DND-41 (cell line): ENCODE results near the gene REPS2.

ENCODE experiments used
- ATAC-seq: fragments of 200-7000 bp; cut with Tn5 transposase; 3 replicates; pipeline ENCODE4 v1.9.1; 2021; ENCODE audit warnings: low read depth; ENCODE audit not compliant: insufficient read depth
- DNase-seq: peaks from one replicate; pipeline ENCODE4 v3.0.0-alpha.2; 2020
- H2AFZ ChIP-seq: 2 replicates; pipeline ENCODE4 v1.6.0; 2012; ENCODE audit warnings: low read depth, low read length
- H3K27ac ChIP-seq: 2 replicates; pipeline ENCODE4 v1.5.1; 2012; ENCODE audit warnings: low read length, inconsistent platforms
- H3K27me3 ChIP-seq: fragments of 200-600 bp; sonication (generic); 2 replicates; pipeline ENCODE4 v1.6.0; 2012; ENCODE audit warnings: low read length, mild to moderate bottlenecking, inconsistent platforms; ENCODE audit not compliant: insufficient read depth, poor library complexity
- H3K36me3 ChIP-seq: 2 replicates; pipeline ENCODE4 v1.5.1; 2012; ENCODE audit warnings: low read length, inconsistent platforms; ENCODE audit not compliant: insufficient read depth
- H3K4me1 ChIP-seq: 2 replicates; pipeline ENCODE4 v1.5.1; 2012; ENCODE audit warnings: mild to moderate bottlenecking, low read length; ENCODE audit not compliant: insufficient read depth
- H3K4me2 ChIP-seq: 2 replicates; pipeline ENCODE4 v1.6.0; 2012; ENCODE audit warnings: mild to moderate bottlenecking, moderate library complexity, low read length, inconsistent platforms; ENCODE audit not compliant: insufficient read depth
- H3K4me3 ChIP-seq, 2 experiments: fragments of 200-600 bp in 1 of 2; shearing (Covaris generic) in 1 of 2; 2 replicates each; pipeline ENCODE4 v1.5.1; 2012 to 2016; ENCODE audit warnings: inconsistent platforms in 2 of 2, low read length in 2 of 2, mild to moderate bottlenecking in 2 of 2, low read depth in 1 of 2, moderate library complexity in 1 of 2
- H3K79me2 ChIP-seq: 2 replicates; pipeline ENCODE4 v1.6.0; 2012; ENCODE audit warnings: low read length, inconsistent platforms; ENCODE audit not compliant: insufficient read depth
- H3K9ac ChIP-seq: 2 replicates; pipeline ENCODE4 v1.6.0; 2012; ENCODE audit warnings: low read depth, mild to moderate bottlenecking, inconsistent platforms, low read length, moderate library complexity
- H3K9me3 ChIP-seq: 2 replicates; pipeline ENCODE4 v1.5.1; 2012; ENCODE audit warnings: low read length, moderate library complexity, mild to moderate bottlenecking, inconsistent platforms; ENCODE audit not compliant: insufficient read depth, severe bottlenecking
- H4K20me1 ChIP-seq: 2 replicates; pipeline ENCODE4 v1.6.0; 2012; ENCODE audit warnings: low read length; ENCODE audit not compliant: insufficient read depth
- CTCF ChIP-seq: IDR thresholded peaks from 2 replicates; pipeline ENCODE4 v1.5.1; 2012; ENCODE audit warnings: borderline replicate concordance, low read length, moderate library complexity, mild to moderate bottlenecking; ENCODE audit not compliant: poor library complexity, severe bottlenecking; ENCODE audit errors: extremely low read depth
- EZH2 ChIP-seq: IDR thresholded peaks from 3 replicates; pipeline ENCODE4 v1.6.1; 2012; ENCODE audit warnings: borderline replicate concordance, low read depth, mild to moderate bottlenecking, moderate library complexity, low read length, inconsistent platforms; ENCODE audit not compliant: severe bottlenecking

REPS2 gene

GRCh38 chrX:17081968-17082367 lies 135.5 kb downstream of the REPS2 start:
- no peak for TF ChIP-seq EZH2
- TF ChIP-seq CTCF: no peak

GRCh38 chrX:17082831-17083230 lies 136.4 kb downstream of the REPS2 start:
- ATAC-seq (no peak), DNase-seq (no peak)
- Histone ChIP-seq H3K9me3 (no peaks in the 10 kb centered on the region), H3K36me3 (no peaks in the 10 kb centered on the region), H3K79me2 (no peaks in the 10 kb centered on the region), H3K9ac (no peak overlapping the region), H3K4me2 (no peak overlapping the region), H2AFZ (no peak overlapping the region), H3K4me3 (no peak overlapping the region), H4K20me1 (no peaks in the 10 kb centered on the region), H3K4me1 (no peaks in the 10 kb centered on the region), H3K27ac (no peak overlapping the region), H3K27me3 (no peaks in the 10 kb centered on the region)
- TF ChIP-seq CTCF (no peak), EZH2 (no peak)

More at GRCh38 chrX:17081968-17082367, 135.5 kb downstream of the REPS2 start:
- Histone ChIP-seq H3K27me3 (no peaks in the 10 kb centered on the region), H2AFZ (no peak overlapping the region), H3K27ac (no peak overlapping the region), H3K9me3 (no peaks in the 10 kb centered on the region), H3K4me2 (no peak overlapping the region), H3K36me3 (no peaks in the 10 kb centered on the region), H3K4me1 (no peaks in the 10 kb centered on the region), H4K20me1 (no peaks in the 10 kb centered on the region), H3K9ac (no peak overlapping the region), H3K79me2 (no peaks in the 10 kb centered on the region), H3K4me3 (no peak overlapping the region)
- DNase-seq (no peak), ATAC-seq (no peak)

GRCh38 chrX:17086317-17086716 lies 139.9 kb downstream of the REPS2 start:
- Histone ChIP-seq H3K27me3 (no peaks in the 10 kb centered on the region), H2AFZ (no peak overlapping the region), H3K36me3 (no peaks in the 10 kb centered on the region), H3K9me3 (no peaks in the 10 kb centered on the region), H3K27ac (no peak overlapping the region), H4K20me1 (no peaks in the 10 kb centered on the region), H3K4me1 (no peaks in the 10 kb centered on the region), H3K79me2 (no peaks in the 10 kb centered on the region), H3K9ac (no peak overlapping the region), H3K4me3 (no peak overlapping the region), H3K4me2 (no peak overlapping the region)
- DNase-seq (no peak), ATAC-seq (no peak)
- no peak for TF ChIP-seq EZH2
- TF ChIP-seq CTCF: no peak

- Histone ChIP-seq H3K4me1 (no peaks in the 10 kb centered on the region), H3K79me2 (no peaks in the 10 kb centered on the region), H3K27me3 (no peaks in the 10 kb centered on the region), H3K9me3 (no peaks in the 10 kb centered on the region), H2AFZ (no peak overlapping the region), H3K4me3 (no peak overlapping the region), H3K36me3 (no peaks in the 10 kb centered on the region), H3K4me2 (no peak overlapping the region), H3K9ac (no peak overlapping the region), H3K27ac (no peak overlapping the region), H4K20me1 (no peaks in the 10 kb centered on the region)
- TF ChIP-seq CTCF (no peak), EZH2 (no peak)
- DNase-seq: no peak
- ATAC-seq: no peak
Measured at GRCh38 chrX:17095161-17095560, 148.7 kb downstream of the REPS2 start.
